Measurements from ENCODE around the gene ABCA7. TPM values are rescaled to one million over a fixed set of nuclear protein-coding genes. Genes with fewer than 3 reads are reported as not detected.

The ABCA7 gene
- total and polyA plus RNA-seq, 4 donors = 3.0 to 60.9 (median 4.8) TPM

DNA sequence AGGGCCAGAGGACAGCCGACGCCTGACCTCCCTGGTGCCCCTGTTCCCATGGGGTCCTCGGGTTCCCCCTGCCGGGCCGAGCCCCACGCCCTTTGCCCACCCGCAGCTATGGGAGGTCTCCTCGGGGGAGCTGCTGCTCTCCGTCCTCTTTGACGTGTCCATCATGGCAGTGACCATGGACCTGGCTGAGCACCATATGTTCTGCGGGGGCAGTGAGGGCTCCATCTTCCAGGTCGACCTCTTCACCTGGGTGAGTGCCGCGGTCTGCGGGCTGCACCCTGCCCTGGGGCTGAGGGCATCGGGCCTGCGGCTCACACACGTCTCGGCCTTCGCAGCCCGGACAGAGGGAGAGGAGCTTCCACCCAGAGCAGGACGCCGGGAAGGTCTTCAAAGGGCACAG lies 49.2 kb upstream of the ABCA7 start (continued):
- TF ChIP-seq, protein P1, sequence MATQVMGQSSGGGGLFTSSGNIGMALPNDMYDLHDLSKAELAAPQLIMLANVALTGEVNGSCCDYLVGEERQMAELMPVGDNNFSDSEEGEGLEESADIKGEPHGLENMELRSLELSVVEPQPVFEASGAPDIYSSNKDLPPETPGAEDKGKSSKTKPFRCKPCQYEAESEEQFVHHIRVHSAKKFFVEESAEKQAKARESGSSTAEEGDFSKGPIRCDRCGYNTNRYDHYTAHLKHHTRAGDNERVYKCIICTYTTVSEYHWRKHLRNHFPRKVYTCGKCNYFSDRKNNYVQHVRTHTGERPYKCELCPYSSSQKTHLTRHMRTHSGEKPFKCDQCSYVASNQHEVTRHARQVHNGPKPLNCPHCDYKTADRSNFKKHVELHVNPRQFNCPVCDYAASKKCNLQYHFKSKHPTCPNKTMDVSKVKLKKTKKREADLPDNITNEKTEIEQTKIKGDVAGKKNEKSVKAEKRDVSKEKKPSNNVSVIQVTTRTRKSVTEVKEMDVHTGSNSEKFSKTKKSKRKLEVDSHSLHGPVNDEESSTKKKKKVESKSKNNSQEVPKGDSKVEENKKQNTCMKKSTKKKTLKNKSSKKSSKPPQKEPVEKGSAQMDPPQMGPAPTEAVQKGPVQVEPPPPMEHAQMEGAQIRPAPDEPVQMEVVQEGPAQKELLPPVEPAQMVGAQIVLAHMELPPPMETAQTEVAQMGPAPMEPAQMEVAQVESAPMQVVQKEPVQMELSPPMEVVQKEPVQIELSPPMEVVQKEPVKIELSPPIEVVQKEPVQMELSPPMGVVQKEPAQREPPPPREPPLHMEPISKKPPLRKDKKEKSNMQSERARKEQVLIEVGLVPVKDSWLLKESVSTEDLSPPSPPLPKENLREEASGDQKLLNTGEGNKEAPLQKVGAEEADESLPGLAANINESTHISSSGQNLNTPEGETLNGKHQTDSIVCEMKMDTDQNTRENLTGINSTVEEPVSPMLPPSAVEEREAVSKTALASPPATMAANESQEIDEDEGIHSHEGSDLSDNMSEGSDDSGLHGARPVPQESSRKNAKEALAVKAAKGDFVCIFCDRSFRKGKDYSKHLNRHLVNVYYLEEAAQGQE (IDR thresholded peaks at IDR 0.05) = no peak
- no peak for TF ChIP-seq FOXA2 (IDR thresholded peaks at IDR 0.05)
- no peak for TF ChIP-seq FOXA1 (IDR thresholded peaks at IDR 0.05)
- no peak for TF ChIP-seq RXRA (IDR thresholded peaks at IDR 0.05)
- no peak for TF ChIP-seq TAF1 (conservative IDR thresholded peaks at IDR 0.05)
- no peak for TF ChIP-seq HNF4A (conservative IDR thresholded peaks at IDR 0.05)

- H3K9me3 ChIP-seq (ENCODE audit: control insufficient read depth in 4 of 4, low read length in 3 of 4) = no peaks in the 10 kb centered on the region
- no peaks in the 10 kb centered on the region for H3K27me3 ChIP-seq (ENCODE audit: control insufficient read depth in 4 of 4, insufficient read depth in 4 of 4, low read length in 3 of 4)
- H3K4me3 ChIP-seq (ENCODE audit: low read depth in 1 of 3, low read length in 3 of 3) = no peak overlapping the region
- no peak for TF ChIP-seq CTCF (IDR thresholded peaks at IDR 0.05; ENCODE audit: low read depth, low read length, missing input control)
- no peak for TF ChIP-seq RXRA (IDR thresholded peaks at IDR 0.05)
- TF ChIP-seq GABPA (IDR thresholded peaks at IDR 0.05 in 1 of 2, conservative IDR thresholded peaks at IDR 0.05 in 1 of 2) = no peak
- TF ChIP-seq, protein P2, sequence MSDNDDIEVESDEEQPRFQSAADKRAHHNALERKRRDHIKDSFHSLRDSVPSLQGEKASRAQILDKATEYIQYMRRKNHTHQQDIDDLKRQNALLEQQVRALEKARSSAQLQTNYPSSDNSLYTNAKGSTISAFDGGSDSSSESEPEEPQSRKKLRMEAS (IDR thresholded peaks at IDR 0.05) = no peak
- no peak for TF ChIP-seq HNF4A (conservative IDR thresholded peaks at IDR 0.05)
- no peak for TF ChIP-seq EGR1 (IDR thresholded peaks at IDR 0.05; ENCODE audit: low read depth in 2 of 2)
- TF ChIP-seq JUND (IDR thresholded peaks at IDR 0.05) = no peak
- TF ChIP-seq TAF1 (conservative IDR thresholded peaks at IDR 0.05) = no peak
- no peak for TF ChIP-seq RAD21 (IDR thresholded peaks at IDR 0.05)
- TF ChIP-seq, protein P3, sequence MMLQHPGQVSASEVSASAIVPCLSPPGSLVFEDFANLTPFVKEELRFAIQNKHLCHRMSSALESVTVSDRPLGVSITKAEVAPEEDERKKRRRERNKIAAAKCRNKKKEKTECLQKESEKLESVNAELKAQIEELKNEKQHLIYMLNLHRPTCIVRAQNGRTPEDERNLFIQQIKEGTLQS (IDR thresholded peaks at IDR 0.05) = no peak
- TF ChIP-seq, protein P1 (IDR thresholded peaks at IDR 0.05) = no peak
- 78% methylated on average over 47 of the region's 47 CpGs for WGBS
- DNase-seq (ENCODE audit: low spot score) = peak; percentile 59
- H3K4me1 ChIP-seq (ENCODE audit: control insufficient read depth in 4 of 4, insufficient read depth in 4 of 4, low read length in 3 of 4) = peaks cover 21 to 37% (median 29%) of the 10 kb centered on the region in 4 donors
- peaks cover 0 to 11% (median 6%) of the 10 kb centered on the region in 4 donors for H3K36me3 ChIP-seq (ENCODE audit: control insufficient read depth in 4 of 4, insufficient read depth in 3 of 4, low read depth in 1 of 4, low read length in 3 of 4)
- H3K27ac ChIP-seq (ENCODE audit: low read depth in 1 of 2, low read length in 2 of 2) = no peak overlapping the region
- H3K9ac ChIP-seq (ENCODE audit: low read depth in 1 of 2, low read length in 2 of 2) = no peak overlapping the region
These were observed 48.6 kb upstream of the ABCA7 start for GRCh38 chr19:991174-991931.
